Kidney epithelial cell (primary cell): Measurements from ENCODE around the gene KIF20B. TPM values are rescaled to one million over a fixed set of nuclear protein-coding genes. Genes with fewer than 3 reads are reported as not detected.

Experiments
- DNase-seq: peaks from one replicate; pipeline ENCODE4 v3.0.0-alpha.2; 2010; ENCODE audit warnings: low read depth
- H3K27me3 ChIP-seq: 2 replicates; pipeline ENCODE4 v1.6.0; 2011; ENCODE audit warnings: low read length; ENCODE audit not compliant: control insufficient read depth, insufficient read depth
- H3K36me3 ChIP-seq: 2 replicates; pipeline ENCODE4 v1.5.1; 2011; ENCODE audit warnings: low read length; ENCODE audit not compliant: control insufficient read depth, insufficient read depth
- H3K4me3 ChIP-seq: 2 replicates; pipeline ENCODE4 v1.5.1; 2011; ENCODE audit warnings: low read depth, mild to moderate bottlenecking, control low read depth, low read length
- CTCF ChIP-seq: IDR thresholded peaks from 2 replicates; pipeline ENCODE4 v1.5.1; 2011; ENCODE audit warnings: mild to moderate bottlenecking, moderate library complexity, low read length, control low read depth, inconsistent platforms; ENCODE audit not compliant: insufficient read depth, poor library complexity, severe bottlenecking
- total RNA-seq: library from RNA; depleted of rRNA; stranded (reverse); fragments of >200 nt; gene quantifications from 2 replicates; pipeline ENCODE4 v1.2.3, GENCODE V29; 2015

KIF20B gene
- total RNA-seq, 1 donor from 2014 or later: 4.4 TPM

DNA sequence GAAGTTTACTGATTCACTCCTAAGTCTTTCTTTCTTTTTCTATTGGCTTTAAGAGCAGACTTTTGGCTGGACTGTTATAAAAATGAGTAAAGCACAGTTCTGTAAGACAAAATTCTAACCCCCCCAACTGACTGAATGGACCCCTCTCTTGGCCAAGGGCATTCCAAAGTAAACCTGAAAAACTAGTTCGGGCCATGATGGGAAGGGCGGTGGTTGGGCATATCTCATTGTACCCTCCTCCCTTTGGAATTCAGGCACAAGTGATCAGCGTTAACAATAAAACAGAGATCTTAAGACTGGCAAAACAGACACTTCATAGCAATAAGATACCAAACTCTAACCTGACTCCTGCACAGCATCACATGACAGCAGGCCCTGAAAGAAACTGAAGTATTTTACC, 6.1 kb upstream of the KIF20B start:
- no peak for DNase-seq
- H3K27me3 ChIP-seq: no peaks in the 10 kb centered on the region
- no peak for TF ChIP-seq CTCF
- no peak overlapping the region for H3K4me3 ChIP-seq
- no peaks in the 10 kb centered on the region for H3K36me3 ChIP-seq

- TF ChIP-seq CTCF: no peak
- Histone ChIP-seq H3K36me3 (no peaks in the 10 kb centered on the region), H3K4me3 (no peak overlapping the region), H3K27me3 (no peaks in the 10 kb centered on the region)
- no peak for DNase-seq
These were observed 3.4 kb upstream of the KIF20B start for GRCh38 chr10:89697946-89698345.

GRCh38 chr10:89699581-89700064, 1.8 kb upstream of the KIF20B start:
- Histone ChIP-seq H3K36me3 (no peaks in the 10 kb centered on the region), H3K27me3 (no peaks in the 10 kb centered on the region), H3K4me3 (no peak overlapping the region)
- DNase-seq: no peak
- TF ChIP-seq CTCF: no peak

DNA sequence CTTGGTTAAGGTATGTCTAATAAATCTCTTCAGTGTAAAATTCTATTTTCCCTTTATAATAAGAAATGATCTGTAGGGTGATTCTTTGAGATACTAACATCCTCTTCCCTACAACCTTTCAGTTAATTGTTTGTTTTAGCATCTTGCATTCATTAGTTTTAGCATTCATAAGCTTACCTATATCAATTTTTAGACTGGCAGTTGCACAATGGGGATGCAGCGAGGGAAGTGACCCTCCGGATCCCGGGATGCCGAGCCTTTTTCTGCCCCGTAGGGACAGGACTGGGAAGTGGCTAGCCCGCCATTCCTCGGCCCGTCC, 508 bp upstream of the KIF20B start:
- H3K27me3 ChIP-seq: no peaks in the 10 kb centered on the region
- no peak for TF ChIP-seq CTCF
- H3K36me3 ChIP-seq: no peaks in the 10 kb centered on the region

DNA sequence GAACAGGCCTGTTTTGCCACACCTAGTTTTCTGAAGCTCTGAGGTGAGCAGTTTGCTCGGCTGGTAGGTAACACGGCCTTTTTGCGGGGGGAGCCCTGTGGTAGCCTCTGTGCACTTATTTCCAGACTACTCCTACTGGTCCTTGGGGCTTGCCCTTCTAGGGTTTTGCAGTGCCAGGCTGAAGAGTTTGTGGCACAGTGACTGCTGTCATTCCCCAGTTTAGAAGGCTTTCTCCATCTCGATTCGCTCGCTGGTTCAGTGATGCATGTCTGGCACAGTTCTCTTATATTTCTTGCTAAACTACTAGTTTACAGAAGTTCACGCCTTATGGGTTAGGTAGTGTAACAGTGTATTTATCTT, 711 bp downstream of the KIF20B start:
- Histone ChIP-seq H3K4me3 (peak overlapping the region; percentile 91), H3K27me3 (no peaks in the 10 kb centered on the region), H3K36me3 (no peaks in the 10 kb centered on the region)
- no peak for TF ChIP-seq CTCF
- no peak for DNase-seq

More for the DNA sequence above, 508 bp upstream of the KIF20B start:
- H3K4me3 ChIP-seq: peak overlapping the region; percentile 91
- DNase-seq: no peak

DNA sequence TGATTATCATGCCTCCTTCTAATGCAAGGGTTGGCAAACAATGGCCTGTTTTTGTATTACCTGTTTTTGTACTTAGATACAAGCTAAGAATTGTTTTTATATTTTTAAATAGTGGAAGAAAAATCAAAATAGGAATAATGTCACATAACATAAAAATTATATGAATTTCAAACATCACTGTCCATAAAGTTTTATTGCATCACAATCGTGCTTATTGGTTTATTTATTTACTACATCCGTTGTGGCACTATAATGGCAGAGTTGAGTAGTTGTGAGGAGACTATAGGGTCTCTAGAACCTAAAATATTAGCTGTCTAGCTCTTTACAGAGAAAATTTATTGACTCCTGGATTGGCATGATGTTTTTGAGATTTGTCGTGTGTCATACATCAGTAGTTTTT, 4.1 kb downstream of the KIF20B start:
- no peak for DNase-seq
- Histone ChIP-seq H3K4me3 (no peak overlapping the region), H3K36me3 (no peaks in the 10 kb centered on the region), H3K27me3 (no peaks in the 10 kb centered on the region)
- no peak for TF ChIP-seq CTCF
